ENCODE results near the gene PARPBP. TPM values are rescaled to one million over a fixed set of nuclear protein-coding genes. Genes with fewer than 3 reads are reported as not detected.

PARPBP gene
- total and polyA plus RNA-seq, 2 of the 8 experiments (the other 6 are each of a cell fraction or from before 2014, with no cell fraction given): 10.9 to 38.1 TPM

DNA sequence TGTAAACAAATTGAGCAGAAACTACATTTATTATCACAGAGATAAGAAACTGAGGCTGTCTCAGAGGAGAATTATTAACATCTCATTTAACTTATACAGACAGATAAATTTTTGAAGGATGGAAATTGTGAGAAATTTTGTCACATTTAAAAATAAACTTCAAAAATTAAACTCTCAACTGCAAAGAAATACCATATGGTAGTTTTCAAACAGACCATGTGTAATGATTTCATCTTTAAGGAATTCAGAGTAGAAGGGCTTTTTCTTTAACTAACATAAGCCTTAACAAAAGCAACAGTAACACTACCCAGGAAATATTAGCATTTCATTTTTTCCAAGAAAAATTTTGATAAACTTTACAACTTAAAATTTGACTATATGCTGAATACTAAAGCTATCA lies 26.7 kb upstream of the PARPBP start (continued):
- TF ChIP-seq, protein P1, sequence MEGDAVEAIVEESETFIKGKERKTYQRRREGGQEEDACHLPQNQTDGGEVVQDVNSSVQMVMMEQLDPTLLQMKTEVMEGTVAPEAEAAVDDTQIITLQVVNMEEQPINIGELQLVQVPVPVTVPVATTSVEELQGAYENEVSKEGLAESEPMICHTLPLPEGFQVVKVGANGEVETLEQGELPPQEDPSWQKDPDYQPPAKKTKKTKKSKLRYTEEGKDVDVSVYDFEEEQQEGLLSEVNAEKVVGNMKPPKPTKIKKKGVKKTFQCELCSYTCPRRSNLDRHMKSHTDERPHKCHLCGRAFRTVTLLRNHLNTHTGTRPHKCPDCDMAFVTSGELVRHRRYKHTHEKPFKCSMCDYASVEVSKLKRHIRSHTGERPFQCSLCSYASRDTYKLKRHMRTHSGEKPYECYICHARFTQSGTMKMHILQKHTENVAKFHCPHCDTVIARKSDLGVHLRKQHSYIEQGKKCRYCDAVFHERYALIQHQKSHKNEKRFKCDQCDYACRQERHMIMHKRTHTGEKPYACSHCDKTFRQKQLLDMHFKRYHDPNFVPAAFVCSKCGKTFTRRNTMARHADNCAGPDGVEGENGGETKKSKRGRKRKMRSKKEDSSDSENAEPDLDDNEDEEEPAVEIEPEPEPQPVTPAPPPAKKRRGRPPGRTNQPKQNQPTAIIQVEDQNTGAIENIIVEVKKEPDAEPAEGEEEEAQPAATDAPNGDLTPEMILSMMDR (IDR thresholded peaks at IDR 0.05; ENCODE audit: control extremely low read depth in 1 of 3, insufficient read depth in 1 of 3, low read depth in 1 of 3, low read length in 3 of 3): no peak
- no peak for TF ChIP-seq EP300 (IDR thresholded peaks at IDR 0.05; ENCODE audit: borderline replicate concordance in 1 of 2, low read depth in 2 of 2, low read length in 2 of 2)
- no peak for TF ChIP-seq CHD2 (IDR thresholded peaks at IDR 0.05; ENCODE audit: low read length)
